HepG2 (cell line): ENCODE results near the gene ZKSCAN1. TPM values are rescaled to one million over a fixed set of nuclear protein-coding genes. Genes with fewer than 3 reads are reported as not detected.

ENCODE experiments used
- ATF7 ChIP-seq, 2 experiments: fragments of 450-650 bp in 1 of 2; sonication (generic) in 1 of 2; formaldehyde crosslinking in 1 of 2; IDR thresholded peaks; 2 replicates each; pipeline versions ENCODE4 v1.4.0 to v1.6.1; 2016 to 2020; ENCODE audit warnings: antibody characterized with exemption in 1 of 2, mild to moderate bottlenecking in 1 of 2, missing genetic modification reagents in 1 of 2
- ATM ChIP-seq: fragments of 450-650 bp; IDR thresholded peaks from 2 replicates; pipeline ENCODE4 v1.7.1; 2017; ENCODE audit warnings: mild to moderate bottlenecking, borderline replicate concordance
- GATAD2A ChIP-seq: IDR thresholded peaks from 2 replicates; pipeline ENCODE4 v1.6.1; 2016
- ISX ChIP-seq: sonication (generic); formaldehyde crosslinking; conservative IDR thresholded peaks from 2 replicates; pipeline ENCODE4 v1.5.0; 2020; ENCODE audit warnings: missing genetic modification reagents
- MAZ ChIP-seq, 2 experiments: sonication (generic) in 1 of 2; formaldehyde crosslinking in 1 of 2; IDR thresholded peaks; 2 replicates each; pipeline versions ENCODE4 v1.5.0 to v1.6.1; 2012 to 2020; ENCODE audit warnings: low read depth in 2 of 2, mild to moderate bottlenecking in 2 of 2, borderline replicate concordance in 1 of 2, improper control_type of control experiment in 1 of 2, low read length in 1 of 2, missing genetic modification reagents in 1 of 2, moderate library complexity in 1 of 2
- MXD4 ChIP-seq: IDR thresholded peaks from 2 replicates; pipeline ENCODE4 v1.6.1; 2016; ENCODE audit warnings: mild to moderate bottlenecking, missing biosample characterization, missing genetic modification reagents
- NCOA2 ChIP-seq: sonication (generic); formaldehyde crosslinking; IDR thresholded peaks from 2 replicates; pipeline ENCODE4 v1.8.0; 2022; ENCODE audit warnings: inconsistent platforms
- NFRKB ChIP-seq: fragments of 450-650 bp; IDR thresholded peaks from 2 replicates; pipeline ENCODE4 v1.6.1; 2017
- PHF20 ChIP-seq: sonication (generic); formaldehyde crosslinking; IDR thresholded peaks from 2 replicates; pipeline ENCODE4 v1.5.0; 2020; ENCODE audit warnings: mild to moderate bottlenecking, missing genetic modification reagents
- REL ChIP-seq: sonication (generic); formaldehyde crosslinking; conservative IDR thresholded peaks from 2 replicates; pipeline ENCODE4 v1.8.0; 2022; ENCODE audit warnings: mild to moderate bottlenecking, missing genetic modification reagents, moderate library complexity
- SATB2 ChIP-seq: sonication (generic); formaldehyde crosslinking; IDR thresholded peaks from 2 replicates; pipeline ENCODE4 v1.5.0; 2020; ENCODE audit warnings: missing genetic modification reagents
- SNAPC2 ChIP-seq: sonication (generic); formaldehyde crosslinking; IDR thresholded peaks from 2 replicates; pipeline ENCODE4 v1.8.1; 2022; ENCODE audit warnings: mild to moderate bottlenecking, missing genetic modification reagents
- TCF7 ChIP-seq: sonication (generic); IDR thresholded peaks from 2 replicates; pipeline ENCODE4 v1.6.1; 2016; ENCODE audit warnings: antibody characterized with exemption, low read depth
- TSC22D2 ChIP-seq: sonication (generic); formaldehyde crosslinking; IDR thresholded peaks from 2 replicates; pipeline ENCODE4 v1.5.1; 2020; ENCODE audit warnings: missing genetic modification reagents, mild to moderate bottlenecking, borderline replicate concordance
- U2AF1 ChIP-seq: fragments of 200-400 bp; formaldehyde crosslinking; optimal IDR thresholded peaks from 2 replicates; pipeline ENCODE3; 2017; ENCODE audit warnings: mild to moderate bottlenecking, low read depth, low read length
- ZFAT ChIP-seq: sonication (generic); formaldehyde crosslinking; conservative IDR thresholded peaks from 2 replicates; pipeline ENCODE4 v1.8.1; 2023; ENCODE audit warnings: missing genetic modification reagents, inconsistent platforms
- ZNF329 ChIP-seq: sonication (generic); formaldehyde crosslinking; IDR thresholded peaks from 2 replicates; pipeline ENCODE4 v1.9.0; 2021; ENCODE audit warnings: low read depth, mild to moderate bottlenecking, missing genetic modification reagents
- ZNF441 ChIP-seq: sonication (generic); formaldehyde crosslinking; IDR thresholded peaks from 2 replicates; pipeline ENCODE4 v1.7.0; 2021; ENCODE audit warnings: missing genetic modification reagents, borderline replicate concordance
- ZNF510 ChIP-seq: sonication (generic); formaldehyde crosslinking; IDR thresholded peaks from 2 replicates; pipeline ENCODE4 v1.4.0; 2020; ENCODE audit warnings: low read depth, mild to moderate bottlenecking, missing genetic modification reagents
- ZNF614 ChIP-seq: IDR thresholded peaks from 2 replicates; pipeline ENCODE4 v1.6.1; 2018; ENCODE audit warnings: missing biosample characterization, missing genetic modification reagents, inconsistent platforms, borderline replicate concordance
- polyA plus RNA-seq, 8 experiments: library from polyadenylated mRNA; depleted of rRNA in 3 of 8; stranded (reverse) in 7 of 8; unstranded in 1 of 8; fragments of >200 nt; fragmentation: Illumina TruSeq in 4 of 8; extraction: Trizol in 4 of 8; gene quantifications; 2 replicates each; pipeline versions ENCODE4 v1.2.1 to v1.2.3, GENCODE V29; 2011 to 2016; ENCODE audit warnings: low read depth in 4 of 8, missing spikeins in 1 of 8, mixed read lengths in 1 of 8; ENCODE audit not compliant: insufficient read depth in 1 of 8
- total RNA-seq, 5 experiments: library from RNA; depleted of rRNA; stranded (reverse); fragments of >200 nt; fragmentation: Illumina TruSeq; extraction: Trizol; gene quantifications; 2 replicates each; pipeline ENCODE4 v1.2.3, GENCODE V29; 2016; ENCODE audit warnings: low read depth in 1 of 5
- TF ChIP-seq, protein P1 (sequence below): sonication (generic); formaldehyde crosslinking; IDR thresholded peaks from 2 replicates; pipeline ENCODE4 v1.4.0; 2020; ENCODE audit warnings: missing genetic modification reagents; ENCODE audit errors: not compliant biosample characterization
- TF ChIP-seq, protein P2 (sequence below): sonication (generic); formaldehyde crosslinking; IDR thresholded peaks from 2 replicates; pipeline ENCODE4 v1.4.0; 2020; ENCODE audit warnings: mild to moderate bottlenecking, missing genetic modification reagents
- TF ChIP-seq, protein P3 (sequence below): sonication (generic); formaldehyde crosslinking; IDR thresholded peaks from 2 replicates; pipeline ENCODE4 v1.5.1; 2020; ENCODE audit warnings: missing genetic modification reagents, mild to moderate bottlenecking, borderline replicate concordance

Gene ZKSCAN1
- total and polyA plus RNA-seq, 2 of the 13 experiments (the other 11 are each of a cell fraction or from before 2014, with no cell fraction given) = 46.4 to 60.6 TPM

DNA sequence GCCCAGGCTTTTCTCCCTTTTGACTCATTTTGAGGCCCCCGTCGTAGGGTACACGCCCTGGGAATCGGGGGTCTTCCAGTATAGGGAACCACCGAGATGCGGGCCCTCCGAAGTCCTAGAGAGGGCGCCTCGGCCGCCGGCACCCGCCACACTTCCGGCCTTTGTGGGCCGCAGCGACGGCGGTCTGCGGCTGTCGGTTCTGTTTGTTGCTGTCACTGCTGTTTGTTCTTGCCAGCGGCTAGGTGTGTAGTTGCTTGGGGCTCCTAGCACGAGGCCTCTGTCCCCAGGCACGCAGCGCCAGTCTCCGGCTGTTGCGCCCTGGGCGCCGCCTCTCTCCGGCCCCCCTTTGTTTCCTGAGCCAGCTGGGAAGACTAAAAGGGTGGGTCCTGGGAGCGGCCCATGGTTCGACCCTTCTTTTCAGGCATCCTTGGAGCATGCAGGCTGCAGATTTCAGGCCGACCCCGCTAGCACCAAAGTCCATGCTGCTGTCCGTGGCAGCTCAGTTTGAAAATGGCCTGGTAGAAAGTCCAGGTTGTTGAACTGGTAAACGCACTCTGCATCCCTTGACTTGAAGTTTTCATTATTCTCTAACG, 17.8 kb upstream of the ZKSCAN1 start (continued):
- TF ChIP-seq MAZ (IDR thresholded peaks at IDR 0.05; ENCODE audit: borderline replicate concordance, low read depth, low read length) = no peak; the same call in 1 of the 2 replicates
- TF ChIP-seq MAZ (CRISPR knock-in tag; IDR thresholded peaks at IDR 0.05; ENCODE audit: low read depth) = peak; percentile 79
- TF ChIP-seq TCF7 = peak; percentile 43; the same call in 1 of the 2 replicates
- TF ChIP-seq, protein P1, sequence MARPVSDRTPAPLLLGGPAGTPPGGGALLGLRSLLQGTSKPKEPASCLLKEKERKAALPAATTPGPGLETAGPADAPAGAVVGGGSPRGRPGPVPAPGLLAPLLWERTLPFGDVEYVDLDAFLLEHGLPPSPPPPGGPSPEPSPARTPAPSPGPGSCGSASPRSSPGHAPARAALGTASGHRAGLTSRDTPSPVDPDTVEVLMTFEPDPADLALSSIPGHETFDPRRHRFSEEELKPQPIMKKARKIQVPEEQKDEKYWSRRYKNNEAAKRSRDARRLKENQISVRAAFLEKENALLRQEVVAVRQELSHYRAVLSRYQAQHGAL (CRISPR knock-in tag) = peak; percentile 48
- TF ChIP-seq, protein P2, sequence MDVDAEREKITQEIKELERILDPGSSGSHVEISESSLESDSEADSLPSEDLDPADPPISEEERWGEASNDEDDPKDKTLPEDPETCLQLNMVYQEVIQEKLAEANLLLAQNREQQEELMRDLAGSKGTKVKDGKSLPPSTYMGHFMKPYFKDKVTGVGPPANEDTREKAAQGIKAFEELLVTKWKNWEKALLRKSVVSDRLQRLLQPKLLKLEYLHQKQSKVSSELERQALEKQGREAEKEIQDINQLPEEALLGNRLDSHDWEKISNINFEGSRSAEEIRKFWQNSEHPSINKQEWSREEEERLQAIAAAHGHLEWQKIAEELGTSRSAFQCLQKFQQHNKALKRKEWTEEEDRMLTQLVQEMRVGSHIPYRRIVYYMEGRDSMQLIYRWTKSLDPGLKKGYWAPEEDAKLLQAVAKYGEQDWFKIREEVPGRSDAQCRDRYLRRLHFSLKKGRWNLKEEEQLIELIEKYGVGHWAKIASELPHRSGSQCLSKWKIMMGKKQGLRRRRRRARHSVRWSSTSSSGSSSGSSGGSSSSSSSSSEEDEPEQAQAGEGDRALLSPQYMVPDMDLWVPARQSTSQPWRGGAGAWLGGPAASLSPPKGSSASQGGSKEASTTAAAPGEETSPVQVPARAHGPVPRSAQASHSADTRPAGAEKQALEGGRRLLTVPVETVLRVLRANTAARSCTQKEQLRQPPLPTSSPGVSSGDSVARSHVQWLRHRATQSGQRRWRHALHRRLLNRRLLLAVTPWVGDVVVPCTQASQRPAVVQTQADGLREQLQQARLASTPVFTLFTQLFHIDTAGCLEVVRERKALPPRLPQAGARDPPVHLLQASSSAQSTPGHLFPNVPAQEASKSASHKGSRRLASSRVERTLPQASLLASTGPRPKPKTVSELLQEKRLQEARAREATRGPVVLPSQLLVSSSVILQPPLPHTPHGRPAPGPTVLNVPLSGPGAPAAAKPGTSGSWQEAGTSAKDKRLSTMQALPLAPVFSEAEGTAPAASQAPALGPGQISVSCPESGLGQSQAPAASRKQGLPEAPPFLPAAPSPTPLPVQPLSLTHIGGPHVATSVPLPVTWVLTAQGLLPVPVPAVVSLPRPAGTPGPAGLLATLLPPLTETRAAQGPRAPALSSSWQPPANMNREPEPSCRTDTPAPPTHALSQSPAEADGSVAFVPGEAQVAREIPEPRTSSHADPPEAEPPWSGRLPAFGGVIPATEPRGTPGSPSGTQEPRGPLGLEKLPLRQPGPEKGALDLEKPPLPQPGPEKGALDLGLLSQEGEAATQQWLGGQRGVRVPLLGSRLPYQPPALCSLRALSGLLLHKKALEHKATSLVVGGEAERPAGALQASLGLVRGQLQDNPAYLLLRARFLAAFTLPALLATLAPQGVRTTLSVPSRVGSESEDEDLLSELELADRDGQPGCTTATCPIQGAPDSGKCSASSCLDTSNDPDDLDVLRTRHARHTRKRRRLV = peak; percentile 70; the same call in 1 of the 2 replicates
- TF ChIP-seq U2AF1 = peak; percentile 51
- TF ChIP-seq TSC22D2 (CRISPR knock-in tag) = no peak; the same call in 1 of the 2 replicates
- TF ChIP-seq ZNF441 (CRISPR knock-in tag) = peak; percentile 89
- TF ChIP-seq ZNF510 = no peak
- peak; percentile 75 for TF ChIP-seq NCOA2
- TF ChIP-seq MXD4 (CRISPR knock-in tag) = peak; percentile 90
- no peak for TF ChIP-seq ZFAT (CRISPR knock-in tag)
- TF ChIP-seq ISX (CRISPR knock-in tag) = 0 out of 2 replicates have a peak, but pooled peaks have one; percentile 28
- no peak for TF ChIP-seq SNAPC2 (CRISPR knock-in tag)
- peak; percentile 91 for TF ChIP-seq ZNF614 (CRISPR knock-in tag)
- TF ChIP-seq, protein P3, sequence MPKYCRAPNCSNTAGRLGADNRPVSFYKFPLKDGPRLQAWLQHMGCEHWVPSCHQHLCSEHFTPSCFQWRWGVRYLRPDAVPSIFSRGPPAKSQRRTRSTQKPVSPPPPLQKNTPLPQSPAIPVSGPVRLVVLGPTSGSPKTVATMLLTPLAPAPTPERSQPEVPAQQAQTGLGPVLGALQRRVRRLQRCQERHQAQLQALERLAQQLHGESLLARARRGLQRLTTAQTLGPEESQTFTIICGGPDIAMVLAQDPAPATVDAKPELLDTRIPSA (CRISPR knock-in tag) = no peak
- TF ChIP-seq SATB2 = peak; percentile 69; the same call in 1 of the 2 replicates
- no peak for TF ChIP-seq ATM
- peak; percentile 76; the same call in 1 of the 2 replicates for TF ChIP-seq REL
- peak; percentile 72 for TF ChIP-seq PHF20
- TF ChIP-seq GATAD2A (CRISPR knock-in tag) = peak; percentile 84
- no peak for TF ChIP-seq NFRKB
- TF ChIP-seq ATF7 (IDR thresholded peaks at IDR 0.05) = no peak
- TF ChIP-seq ATF7 (CRISPR knock-in tag; IDR thresholded peaks at IDR 0.05) = no peak
- 0 out of 2 replicates have a peak, but pooled peaks have one; percentile 76 for TF ChIP-seq ZNF329 (CRISPR knock-in tag)
